WI38 (cell line): ENCODE results near the gene HLA-A.

Experiments used
- H3K4me3 ChIP-seq: 2 replicates; pipeline ENCODE4 v1.5.1; 2011; ENCODE audit warnings: low read depth, mild to moderate bottlenecking, control low read depth, low read length
- CTCF ChIP-seq: IDR thresholded peaks from 2 replicates; pipeline ENCODE4 v1.5.1; 2012; ENCODE audit warnings: low read depth, mild to moderate bottlenecking, control low read depth, low read length

The HLA-A gene

GRCh38 chr6:29909985-29910384 lies 32.3 kb upstream of the HLA-A start:
- TF ChIP-seq CTCF = no peak

GRCh38 chr6:29912840-29913239 lies 29.5 kb upstream of the HLA-A start:
- no peak overlapping the region for H3K4me3 ChIP-seq
- TF ChIP-seq CTCF = no peak

More at GRCh38 chr6:29909985-29910384, 32.3 kb upstream of the HLA-A start:
- no peak overlapping the region for H3K4me3 ChIP-seq

- H3K4me3 ChIP-seq = no peak overlapping the region
- TF ChIP-seq CTCF = no peak
Measured at GRCh38 chr6:29916741-29917140, 25.6 kb upstream of the HLA-A start.

- no peak overlapping the region for H3K4me3 ChIP-seq
- TF ChIP-seq CTCF = no peak
Measured at GRCh38 chr6:29917857-29918256, 24.5 kb upstream of the HLA-A start.

GRCh38 chr6:29919506-29920445 lies 22.6 kb upstream of the HLA-A start:
- no peak overlapping the region for H3K4me3 ChIP-seq

GRCh38 chr6:29924287-29924686 lies 18.0 kb upstream of the HLA-A start:
- no peak overlapping the region for H3K4me3 ChIP-seq
- no peak for TF ChIP-seq CTCF

More at GRCh38 chr6:29919506-29920445, 22.6 kb upstream of the HLA-A start:
- no peak for TF ChIP-seq CTCF

GRCh38 chr6:29924731-29925130 lies 17.6 kb upstream of the HLA-A start:
- TF ChIP-seq CTCF = no peak
- H3K4me3 ChIP-seq = no peak overlapping the region
